AG10803 (cell line): ENCODE data around the gene BBOF1.

Source experiments
- DNase-seq: peaks from one replicate; pipeline ENCODE4 v3.0.0; 2010; ENCODE audit warnings: low read depth
- H3K4me3 ChIP-seq: 2 replicates; pipeline ENCODE4 v1.5.1; 2011; ENCODE audit warnings: mild to moderate bottlenecking, low read length, control low read depth
- TF ChIP-seq, protein P1 (sequence below): conservative IDR thresholded peaks from 2 replicates; pipeline ENCODE4 v1.5.1; 2011; ENCODE audit warnings: mild to moderate bottlenecking, low read length, control low read depth, inconsistent platforms

The BBOF1 gene

DNA sequence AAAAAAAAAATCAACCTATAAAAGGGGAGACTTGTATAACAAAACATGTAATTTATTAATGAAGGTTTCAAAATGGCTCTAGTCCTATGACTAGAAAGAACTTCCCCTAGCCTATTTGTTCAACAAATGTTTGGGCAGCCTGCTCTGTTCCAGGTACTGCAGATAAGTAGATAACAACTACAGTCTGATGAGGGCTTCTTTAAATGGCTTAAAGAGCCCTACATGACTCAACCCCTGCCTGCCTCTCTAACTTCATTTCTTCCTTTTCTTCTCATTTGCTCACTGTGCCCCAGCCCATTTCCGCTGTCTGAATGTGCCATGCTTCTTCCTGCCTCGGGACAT, 43.6 kb downstream of the BBOF1 start:
- no peak overlapping the region for H3K4me3 ChIP-seq
- DNase-seq: no peak
- TF ChIP-seq, protein P1, sequence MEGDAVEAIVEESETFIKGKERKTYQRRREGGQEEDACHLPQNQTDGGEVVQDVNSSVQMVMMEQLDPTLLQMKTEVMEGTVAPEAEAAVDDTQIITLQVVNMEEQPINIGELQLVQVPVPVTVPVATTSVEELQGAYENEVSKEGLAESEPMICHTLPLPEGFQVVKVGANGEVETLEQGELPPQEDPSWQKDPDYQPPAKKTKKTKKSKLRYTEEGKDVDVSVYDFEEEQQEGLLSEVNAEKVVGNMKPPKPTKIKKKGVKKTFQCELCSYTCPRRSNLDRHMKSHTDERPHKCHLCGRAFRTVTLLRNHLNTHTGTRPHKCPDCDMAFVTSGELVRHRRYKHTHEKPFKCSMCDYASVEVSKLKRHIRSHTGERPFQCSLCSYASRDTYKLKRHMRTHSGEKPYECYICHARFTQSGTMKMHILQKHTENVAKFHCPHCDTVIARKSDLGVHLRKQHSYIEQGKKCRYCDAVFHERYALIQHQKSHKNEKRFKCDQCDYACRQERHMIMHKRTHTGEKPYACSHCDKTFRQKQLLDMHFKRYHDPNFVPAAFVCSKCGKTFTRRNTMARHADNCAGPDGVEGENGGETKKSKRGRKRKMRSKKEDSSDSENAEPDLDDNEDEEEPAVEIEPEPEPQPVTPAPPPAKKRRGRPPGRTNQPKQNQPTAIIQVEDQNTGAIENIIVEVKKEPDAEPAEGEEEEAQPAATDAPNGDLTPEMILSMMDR: no peak

DNA sequence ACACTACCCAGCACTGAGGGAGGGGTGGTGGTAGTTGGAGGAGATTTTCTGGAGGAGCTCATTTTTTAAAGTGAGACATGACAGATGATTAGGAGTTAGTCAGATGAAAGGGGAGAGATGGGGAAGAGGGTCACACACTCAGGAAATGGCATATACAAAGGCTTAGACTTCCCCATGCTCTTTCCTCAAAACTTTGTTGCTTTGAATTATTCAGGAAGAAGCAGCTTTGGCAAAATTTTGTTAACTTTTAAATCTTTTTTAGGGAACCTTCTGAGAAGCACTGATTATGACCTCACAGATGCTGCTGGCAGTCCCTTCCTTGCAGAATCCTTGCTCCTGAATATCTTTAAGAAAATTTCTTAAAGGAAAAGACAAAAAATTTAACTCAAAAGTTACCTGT, 45.3 kb downstream of the BBOF1 start:
- TF ChIP-seq, protein P1: no peak
- H3K4me3 ChIP-seq: no peak overlapping the region
- DNase-seq: no peak

GRCh38 chr14:74064883-74065282, 45.7 kb downstream of the BBOF1 start:
- no peak overlapping the region for H3K4me3 ChIP-seq
- DNase-seq: no peak
- TF ChIP-seq, protein P1: no peak

DNA sequence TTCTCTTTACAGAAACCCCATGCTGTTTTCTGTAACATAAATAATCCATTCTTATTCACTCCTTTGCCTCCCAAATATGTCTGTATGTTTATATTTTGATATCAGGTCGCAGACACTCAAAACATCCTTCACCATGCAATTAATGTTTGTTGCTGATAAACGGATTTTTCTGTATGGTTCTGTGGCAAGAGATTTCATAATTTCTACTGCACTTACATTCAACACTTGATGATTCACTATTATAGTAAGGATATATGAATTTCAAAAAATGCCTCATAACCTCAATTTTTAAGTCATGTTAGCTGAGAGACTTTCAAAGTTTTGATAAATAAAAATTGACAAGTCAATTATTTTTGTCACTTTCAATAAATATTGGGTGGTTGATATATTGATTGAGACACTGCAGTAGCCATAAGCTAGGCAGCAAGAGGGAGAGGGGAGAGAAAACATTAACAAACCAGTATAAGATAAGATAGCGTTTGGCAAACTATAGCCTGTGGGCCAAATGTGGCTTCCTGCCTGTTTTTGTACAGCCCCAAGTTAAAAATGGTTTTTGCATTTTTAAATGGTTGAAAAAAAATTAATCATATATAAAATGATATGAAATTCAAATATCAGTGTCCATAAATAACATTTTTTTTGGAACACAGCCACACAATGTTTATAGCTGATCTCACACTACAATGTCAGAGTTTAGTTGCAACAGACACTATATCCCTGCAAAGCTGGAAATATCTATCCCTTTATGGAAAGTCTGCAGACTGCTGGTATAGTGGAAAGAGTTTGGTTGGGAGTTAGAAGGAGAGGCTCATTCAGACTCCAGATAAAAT, 46.8 kb downstream of the BBOF1 start:
- H3K4me3 ChIP-seq: no peak overlapping the region
- DNase-seq: no peak
- TF ChIP-seq, protein P1: no peak

DNA sequence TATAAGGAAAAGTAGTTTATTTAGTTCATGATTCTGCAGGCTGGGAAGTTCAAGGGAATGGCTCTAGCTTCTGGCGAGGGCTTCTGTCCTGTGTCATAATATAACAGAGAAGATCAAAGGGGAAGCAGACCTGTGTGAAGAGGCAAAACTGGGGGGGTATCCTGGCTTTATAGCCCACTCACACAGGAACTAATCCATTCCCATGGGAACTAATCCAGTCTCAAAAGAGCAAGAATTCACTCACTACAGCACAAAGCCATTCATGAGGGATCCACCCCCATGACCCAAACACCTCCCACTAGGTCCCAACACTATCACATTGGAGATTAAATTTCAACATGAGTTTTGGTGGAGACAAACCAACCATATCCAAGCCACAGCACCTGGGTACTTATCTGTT, 58.3 kb downstream of the BBOF1 start:
- DNase-seq: no peak
- TF ChIP-seq, protein P1: no peak

DNA sequence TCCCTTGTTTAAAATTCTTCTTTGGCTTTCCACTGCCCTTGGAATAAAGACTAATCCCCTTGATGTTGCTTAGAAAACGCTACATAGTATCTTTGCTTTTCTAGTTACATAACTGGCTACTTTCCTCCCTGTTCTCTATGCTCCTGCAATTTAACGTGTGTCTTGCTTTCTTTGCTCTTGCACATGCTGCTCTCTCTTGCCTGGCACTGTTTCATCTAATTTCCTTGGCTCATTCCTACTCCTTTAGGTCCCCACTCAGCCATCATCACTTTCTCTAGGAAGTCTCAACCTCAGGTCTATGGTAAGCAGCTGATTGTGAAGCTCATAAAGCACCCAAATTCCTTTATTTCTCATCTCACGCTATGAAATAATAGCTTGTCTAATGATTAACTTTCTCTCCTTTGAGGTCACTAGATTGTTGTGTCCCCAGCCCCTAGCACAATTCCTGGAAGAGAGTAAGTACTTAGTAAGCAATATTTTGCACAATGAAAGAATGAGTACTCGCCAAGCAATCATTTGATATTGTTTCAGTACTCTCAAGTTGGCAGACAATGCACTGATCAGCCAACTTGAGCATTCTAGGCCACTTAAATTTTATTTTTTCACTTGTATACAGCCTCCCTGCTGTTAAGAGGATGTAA, 61.8 kb downstream of the BBOF1 start:
- TF ChIP-seq, protein P1: no peak
- H3K4me3 ChIP-seq: no peak overlapping the region

More for the DNA sequence above, 58.3 kb downstream of the BBOF1 start:
- H3K4me3 ChIP-seq: no peak overlapping the region

DNA sequence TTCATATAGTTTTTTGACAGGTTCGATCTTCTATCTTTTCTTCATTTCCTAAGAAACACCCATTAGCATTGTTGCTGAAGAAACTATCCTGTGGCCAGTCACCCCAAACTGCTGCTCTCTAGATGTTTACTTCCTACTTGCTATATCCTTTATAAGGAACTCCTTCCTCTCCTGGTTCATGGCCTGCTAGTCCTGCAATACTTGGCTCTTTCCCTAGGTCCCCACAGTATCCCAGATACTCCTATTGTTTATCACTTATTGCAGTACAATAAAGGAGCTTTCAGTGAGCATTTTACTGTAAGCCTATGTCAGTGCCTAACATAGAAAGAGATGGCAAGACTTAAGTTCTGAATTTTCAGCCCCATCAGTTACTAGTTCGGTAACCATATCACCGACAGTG, 62.3 kb downstream of the BBOF1 start:
- H3K4me3 ChIP-seq: no peak overlapping the region
- TF ChIP-seq, protein P1: no peak

More for the DNA sequence above, 61.8 kb downstream of the BBOF1 start:
- no peak for DNase-seq

More for the DNA sequence above, 62.3 kb downstream of the BBOF1 start:
- no peak for DNase-seq
